Fibroblast of lung (primary cell): ENCODE measurements around the gene TLCD2.

ENCODE experiments used
- EZH2 ChIP-seq: IDR thresholded peaks from 2 replicates; pipeline ENCODE4 v1.5.1; 2012; ENCODE audit warnings: low read length, control low read depth, mild to moderate bottlenecking; ENCODE audit errors: missing control alignments
- TF ChIP-seq, protein P1 (sequence below), 2 donors: IDR thresholded peaks in 1 of 2; conservative IDR thresholded peaks in 1 of 2; 1 replicate in 1 of 2; 2 replicates in 1 of 2; pipeline ENCODE4 v1.5.1; 2011 to 2012; ENCODE audit warnings: low read length in 2 of 2, control low read depth in 1 of 2, inconsistent platforms in 1 of 2, low read depth in 1 of 2, mild to moderate bottlenecking in 1 of 2

GRCh38 chr17:1697681-1698080, 12.5 kb downstream of the TLCD2 start:
- TF ChIP-seq, protein P1, sequence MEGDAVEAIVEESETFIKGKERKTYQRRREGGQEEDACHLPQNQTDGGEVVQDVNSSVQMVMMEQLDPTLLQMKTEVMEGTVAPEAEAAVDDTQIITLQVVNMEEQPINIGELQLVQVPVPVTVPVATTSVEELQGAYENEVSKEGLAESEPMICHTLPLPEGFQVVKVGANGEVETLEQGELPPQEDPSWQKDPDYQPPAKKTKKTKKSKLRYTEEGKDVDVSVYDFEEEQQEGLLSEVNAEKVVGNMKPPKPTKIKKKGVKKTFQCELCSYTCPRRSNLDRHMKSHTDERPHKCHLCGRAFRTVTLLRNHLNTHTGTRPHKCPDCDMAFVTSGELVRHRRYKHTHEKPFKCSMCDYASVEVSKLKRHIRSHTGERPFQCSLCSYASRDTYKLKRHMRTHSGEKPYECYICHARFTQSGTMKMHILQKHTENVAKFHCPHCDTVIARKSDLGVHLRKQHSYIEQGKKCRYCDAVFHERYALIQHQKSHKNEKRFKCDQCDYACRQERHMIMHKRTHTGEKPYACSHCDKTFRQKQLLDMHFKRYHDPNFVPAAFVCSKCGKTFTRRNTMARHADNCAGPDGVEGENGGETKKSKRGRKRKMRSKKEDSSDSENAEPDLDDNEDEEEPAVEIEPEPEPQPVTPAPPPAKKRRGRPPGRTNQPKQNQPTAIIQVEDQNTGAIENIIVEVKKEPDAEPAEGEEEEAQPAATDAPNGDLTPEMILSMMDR (conservative IDR thresholded peaks at IDR 0.05 in 1 of 2, IDR thresholded peaks at IDR 0.05 in 1 of 2; ENCODE audit: low read depth in 1 of 2, low read length in 2 of 2) = no peak
- no peak for TF ChIP-seq EZH2
